Prostate gland (tissue), 2 donors: ENCODE results near the gene FNDC8.

ENCODE experiments used
- CTCF ChIP-seq, 4 experiments: fragments of 200-600 bp in 2 of 4; fragments of 450-650 bp in 2 of 4; sonication (generic) in 2 of 4; IDR thresholded peaks; 1 replicate in 3 of 4; 2 replicates in 1 of 4; pipeline ENCODE4 v1.5.1; 2016 to 2019; ENCODE audit warnings: antibody characterized with exemption in 4 of 4, mild to moderate bottlenecking in 2 of 4, moderate library complexity in 2 of 4
- POLR2A ChIP-seq: fragments of 450-650 bp; IDR thresholded peaks from one replicate; pipeline ENCODE4 v1.6.1; 2016; ENCODE audit warnings: antibody characterized with exemption, mild to moderate bottlenecking

GRCh38 chr17:35101725-35102124 lies 19.7 kb upstream of the FNDC8 start:
- TF ChIP-seq CTCF (IDR thresholded peaks at IDR 0.05) = no peak
- TF ChIP-seq POLR2A = no peak
